Measurements from ENCODE around the gene OLFM3. TPM values are rescaled to one million over a fixed set of nuclear protein-coding genes. Genes with fewer than 3 reads are reported as not detected.

Gene OLFM3
- total RNA-seq, 1 experiment from 2014 or later = 0.26 TPM

- no peaks in the 10 kb centered on the region for H4K20me1 ChIP-seq (ENCODE audit: control insufficient read depth, insufficient read depth, insufficient read length)
- no peaks in the 10 kb centered on the region for H3K79me2 ChIP-seq (ENCODE audit: insufficient read depth, low read length)
- no peak overlapping the region for H3K27ac Mint-ChIP-seq
- no peak overlapping the region for H2BK5ac ChIP-seq (ENCODE audit: insufficient read length, low read length)
- H2BK12ac ChIP-seq (ENCODE audit: insufficient read length, low read depth, low read length) = no peak overlapping the region
- H3K36me3 Mint-ChIP-seq (ENCODE audit: insufficient read depth in 1 of 3, low read depth in 3 of 3) = 0 out of 7 replicates have a peak, but pooled peaks cover 0 to 6% (median 0%) of the 10 kb centered on the region in 3 experiments
- no peak overlapping the region for H3K4me3 Mint-ChIP-seq
- no peaks in the 10 kb centered on the region for H3K79me1 ChIP-seq (ENCODE audit: insufficient read depth, low read depth, low read length, poor library complexity, severe bottlenecking)
- no peak overlapping the region for H3K14ac ChIP-seq (ENCODE audit: insufficient read depth, low read length)
- no peak overlapping the region for H4K91ac ChIP-seq (ENCODE audit: insufficient read length, low read depth, low read length)
- H3K27me3 ChIP-seq (ENCODE audit: insufficient read depth, low read length) = no peaks in the 10 kb centered on the region
- no CpG with 5 or more reads among the region's 3 CpGs for WGBS (ENCODE audit: extremely low coverage, insufficient read length, low lambda C conversion rate)
- no peak overlapping the region for H3K9ac ChIP-seq (ENCODE audit: extremely low read depth, insufficient read length, low read length)
- no peak overlapping the region for H3K27ac ChIP-seq (ENCODE audit: insufficient read length, low read depth, low read length)
- no peak overlapping the region for H2BK120ac ChIP-seq (ENCODE audit: low read depth, low read length, poor library complexity, severe bottlenecking)
- H2AFZ ChIP-seq (ENCODE audit: low read length) = no peak overlapping the region
- H2BK20ac ChIP-seq (ENCODE audit: low read depth, low read length, poor library complexity, severe bottlenecking) = no peak overlapping the region
- H2BK15ac ChIP-seq (ENCODE audit: low read depth, low read length) = no peak overlapping the region
- H3K56ac ChIP-seq (ENCODE audit: insufficient read length, low read depth, low read length) = no peak overlapping the region
- no peak for DNase-seq
- H3K4me2 ChIP-seq (ENCODE audit: insufficient read depth, insufficient read length, low read length) = no peak overlapping the region
- peaks cover 0 to 3% of the 10 kb centered on the region in 2 experiments; a peak in 2 of 5 replicates for H3K9me3 Mint-ChIP-seq
- no peak overlapping the region for H4K8ac ChIP-seq (replicated peaks; ENCODE audit: insufficient read length, low read depth, low read length)
- TF ChIP-seq, protein P1, sequence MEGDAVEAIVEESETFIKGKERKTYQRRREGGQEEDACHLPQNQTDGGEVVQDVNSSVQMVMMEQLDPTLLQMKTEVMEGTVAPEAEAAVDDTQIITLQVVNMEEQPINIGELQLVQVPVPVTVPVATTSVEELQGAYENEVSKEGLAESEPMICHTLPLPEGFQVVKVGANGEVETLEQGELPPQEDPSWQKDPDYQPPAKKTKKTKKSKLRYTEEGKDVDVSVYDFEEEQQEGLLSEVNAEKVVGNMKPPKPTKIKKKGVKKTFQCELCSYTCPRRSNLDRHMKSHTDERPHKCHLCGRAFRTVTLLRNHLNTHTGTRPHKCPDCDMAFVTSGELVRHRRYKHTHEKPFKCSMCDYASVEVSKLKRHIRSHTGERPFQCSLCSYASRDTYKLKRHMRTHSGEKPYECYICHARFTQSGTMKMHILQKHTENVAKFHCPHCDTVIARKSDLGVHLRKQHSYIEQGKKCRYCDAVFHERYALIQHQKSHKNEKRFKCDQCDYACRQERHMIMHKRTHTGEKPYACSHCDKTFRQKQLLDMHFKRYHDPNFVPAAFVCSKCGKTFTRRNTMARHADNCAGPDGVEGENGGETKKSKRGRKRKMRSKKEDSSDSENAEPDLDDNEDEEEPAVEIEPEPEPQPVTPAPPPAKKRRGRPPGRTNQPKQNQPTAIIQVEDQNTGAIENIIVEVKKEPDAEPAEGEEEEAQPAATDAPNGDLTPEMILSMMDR (conservative IDR thresholded peaks at IDR 0.05) = no peak
- H3K23me2 ChIP-seq (ENCODE audit: insufficient read length, low read depth, low read length, poor library complexity, severe bottlenecking) = no peaks in the 10 kb centered on the region
- no peaks in the 10 kb centered on the region for H3K9me3 ChIP-seq (ENCODE audit: control insufficient read depth, low read depth, low read length)
- no peaks in the 10 kb centered on the region for H3K27me3 Mint-ChIP-seq (ENCODE audit: low read depth)
- no peak overlapping the region for H3K18ac ChIP-seq (ENCODE audit: insufficient read length, low read depth, low read length)
- H3K4me1 ChIP-seq (ENCODE audit: insufficient read depth, low read length) = no peaks in the 10 kb centered on the region; the same call in 1 of the 2 replicates
- H3K4me1 Mint-ChIP-seq = peaks cover 19 to 24% of the 10 kb centered on the region in 2 experiments
- no peak overlapping the region for H3K23ac ChIP-seq (ENCODE audit: insufficient read length, low read depth, low read length)
- H3T11ph ChIP-seq (ENCODE audit: low read length) = no peak overlapping the region
- H4K5ac ChIP-seq (ENCODE audit: insufficient read length, low read depth, low read length) = no peak overlapping the region
- H3K4ac ChIP-seq (ENCODE audit: low read depth, low read length) = no peak overlapping the region
- H2AK5ac ChIP-seq (ENCODE audit: insufficient read length, low read length) = no peak overlapping the region
Observed at GRCh38 chr1:102015728-102016127, 19.0 kb upstream of the OLFM3 start.
